Esophagus muscularis mucosa (tissue), 4 donors: ENCODE data around the gene TNFRSF1A.

Experiments used
- EP300 ChIP-seq: sonication (generic); formaldehyde crosslinking; IDR thresholded peaks from one replicate; pipeline ENCODE4 v1.6.1; 2017; ENCODE audit warnings: antibody characterized with exemption
- POLR2A ChIP-seq: fragments of 450-650 bp; IDR thresholded peaks from one replicate; pipeline ENCODE4 v1.6.1; 2017; ENCODE audit warnings: antibody characterized with exemption, moderate library complexity, mild to moderate bottlenecking, low read depth
- POLR2AphosphoS5 ChIP-seq, 2 donors: sonication (generic); formaldehyde crosslinking; IDR thresholded peaks; one replicate each; pipeline ENCODE4 v1.6.1; 2017; ENCODE audit warnings: antibody characterized with exemption in 2 of 2
- TF ChIP-seq, protein P1 (sequence below), 3 experiments: fragments of 200-600 bp in 2 of 3; fragments of 450-650 bp in 1 of 3; sonication (generic) in 2 of 3; IDR thresholded peaks; one replicate each; pipeline ENCODE4 v1.5.1; 2017 to 2019; ENCODE audit warnings: antibody characterized with exemption in 3 of 3, mild to moderate bottlenecking in 2 of 3, moderate library complexity in 1 of 3

DNA sequence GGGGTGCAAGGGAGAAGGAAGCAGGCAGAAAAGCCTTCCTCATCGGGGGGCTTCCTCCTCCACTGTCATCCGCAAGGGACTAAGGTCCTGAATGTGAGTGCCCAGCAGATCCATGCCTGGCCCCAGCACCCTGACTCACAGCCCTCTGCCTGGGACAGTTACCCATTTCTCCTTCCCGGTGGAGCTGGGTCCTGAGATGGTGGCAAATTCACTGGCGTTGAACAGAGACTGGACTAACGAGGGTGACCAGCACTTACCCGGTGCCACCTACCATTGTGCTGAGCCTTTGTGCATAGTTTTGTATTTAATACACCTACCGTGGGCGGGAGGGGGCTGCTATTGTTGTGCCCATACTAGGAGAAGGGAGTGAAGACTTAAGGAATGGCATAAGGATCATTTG, 62.2 kb downstream of the TNFRSF1A start:
- TF ChIP-seq, protein P1, sequence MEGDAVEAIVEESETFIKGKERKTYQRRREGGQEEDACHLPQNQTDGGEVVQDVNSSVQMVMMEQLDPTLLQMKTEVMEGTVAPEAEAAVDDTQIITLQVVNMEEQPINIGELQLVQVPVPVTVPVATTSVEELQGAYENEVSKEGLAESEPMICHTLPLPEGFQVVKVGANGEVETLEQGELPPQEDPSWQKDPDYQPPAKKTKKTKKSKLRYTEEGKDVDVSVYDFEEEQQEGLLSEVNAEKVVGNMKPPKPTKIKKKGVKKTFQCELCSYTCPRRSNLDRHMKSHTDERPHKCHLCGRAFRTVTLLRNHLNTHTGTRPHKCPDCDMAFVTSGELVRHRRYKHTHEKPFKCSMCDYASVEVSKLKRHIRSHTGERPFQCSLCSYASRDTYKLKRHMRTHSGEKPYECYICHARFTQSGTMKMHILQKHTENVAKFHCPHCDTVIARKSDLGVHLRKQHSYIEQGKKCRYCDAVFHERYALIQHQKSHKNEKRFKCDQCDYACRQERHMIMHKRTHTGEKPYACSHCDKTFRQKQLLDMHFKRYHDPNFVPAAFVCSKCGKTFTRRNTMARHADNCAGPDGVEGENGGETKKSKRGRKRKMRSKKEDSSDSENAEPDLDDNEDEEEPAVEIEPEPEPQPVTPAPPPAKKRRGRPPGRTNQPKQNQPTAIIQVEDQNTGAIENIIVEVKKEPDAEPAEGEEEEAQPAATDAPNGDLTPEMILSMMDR (IDR thresholded peaks at IDR 0.05): no peak
- TF ChIP-seq POLR2AphosphoS5 (IDR thresholded peaks at IDR 0.05) (no peak), POLR2A (no peak), EP300 (no peak)
